AG09319 (cell line): Measurements from ENCODE around the gene EEFSEC.

Source experiments
- DNase-seq: peaks from one replicate; pipeline ENCODE4 v3.0.0-alpha.2; 2010; ENCODE audit warnings: low read depth; ENCODE audit errors: extremely low read depth
- TF ChIP-seq, protein P1 (sequence below): IDR thresholded peaks from 2 replicates; pipeline ENCODE4 v1.5.1; 2011; ENCODE audit warnings: low read depth, mild to moderate bottlenecking, inconsistent platforms, low read length, moderate library complexity

EEFSEC gene, protein sequence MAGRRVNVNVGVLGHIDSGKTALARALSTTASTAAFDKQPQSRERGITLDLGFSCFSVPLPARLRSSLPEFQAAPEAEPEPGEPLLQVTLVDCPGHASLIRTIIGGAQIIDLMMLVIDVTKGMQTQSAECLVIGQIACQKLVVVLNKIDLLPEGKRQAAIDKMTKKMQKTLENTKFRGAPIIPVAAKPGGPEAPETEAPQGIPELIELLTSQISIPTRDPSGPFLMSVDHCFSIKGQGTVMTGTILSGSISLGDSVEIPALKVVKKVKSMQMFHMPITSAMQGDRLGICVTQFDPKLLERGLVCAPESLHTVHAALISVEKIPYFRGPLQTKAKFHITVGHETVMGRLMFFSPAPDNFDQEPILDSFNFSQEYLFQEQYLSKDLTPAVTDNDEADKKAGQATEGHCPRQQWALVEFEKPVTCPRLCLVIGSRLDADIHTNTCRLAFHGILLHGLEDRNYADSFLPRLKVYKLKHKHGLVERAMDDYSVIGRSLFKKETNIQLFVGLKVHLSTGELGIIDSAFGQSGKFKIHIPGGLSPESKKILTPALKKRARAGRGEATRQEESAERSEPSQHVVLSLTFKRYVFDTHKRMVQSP

GRCh38 chr3:128153156-128154041, at the start of gene EEFSEC:
Gene EEFSEC (plus strand): TSS chr3:128153481. CDS start chr3:128153508, 27 bp downstream.
- TF ChIP-seq, protein P1, sequence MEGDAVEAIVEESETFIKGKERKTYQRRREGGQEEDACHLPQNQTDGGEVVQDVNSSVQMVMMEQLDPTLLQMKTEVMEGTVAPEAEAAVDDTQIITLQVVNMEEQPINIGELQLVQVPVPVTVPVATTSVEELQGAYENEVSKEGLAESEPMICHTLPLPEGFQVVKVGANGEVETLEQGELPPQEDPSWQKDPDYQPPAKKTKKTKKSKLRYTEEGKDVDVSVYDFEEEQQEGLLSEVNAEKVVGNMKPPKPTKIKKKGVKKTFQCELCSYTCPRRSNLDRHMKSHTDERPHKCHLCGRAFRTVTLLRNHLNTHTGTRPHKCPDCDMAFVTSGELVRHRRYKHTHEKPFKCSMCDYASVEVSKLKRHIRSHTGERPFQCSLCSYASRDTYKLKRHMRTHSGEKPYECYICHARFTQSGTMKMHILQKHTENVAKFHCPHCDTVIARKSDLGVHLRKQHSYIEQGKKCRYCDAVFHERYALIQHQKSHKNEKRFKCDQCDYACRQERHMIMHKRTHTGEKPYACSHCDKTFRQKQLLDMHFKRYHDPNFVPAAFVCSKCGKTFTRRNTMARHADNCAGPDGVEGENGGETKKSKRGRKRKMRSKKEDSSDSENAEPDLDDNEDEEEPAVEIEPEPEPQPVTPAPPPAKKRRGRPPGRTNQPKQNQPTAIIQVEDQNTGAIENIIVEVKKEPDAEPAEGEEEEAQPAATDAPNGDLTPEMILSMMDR, result no peak
- DNase-seq, result no peak

DNA sequence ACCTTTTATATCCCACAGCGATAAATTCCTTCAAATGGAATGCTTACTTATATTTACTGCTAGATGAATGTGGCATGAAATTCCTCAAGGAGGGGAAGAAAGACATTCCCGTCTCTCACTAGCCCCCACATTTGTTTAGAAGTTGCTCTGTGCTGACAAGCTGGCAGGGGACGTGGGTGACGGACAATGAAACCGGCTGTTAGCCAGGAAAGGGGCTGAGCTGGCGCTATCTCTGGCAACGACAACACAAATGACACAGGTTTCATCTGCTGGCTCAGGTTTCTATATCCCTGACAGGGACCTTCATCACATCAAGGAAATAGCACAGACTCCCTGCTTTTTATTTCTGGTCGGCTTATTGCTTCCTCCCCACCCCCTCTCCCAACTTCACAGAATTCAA, 45.4 kb upstream of the EEFSEC start:
- TF ChIP-seq, protein P1, result no peak
- DNase-seq, result no peak

DNA sequence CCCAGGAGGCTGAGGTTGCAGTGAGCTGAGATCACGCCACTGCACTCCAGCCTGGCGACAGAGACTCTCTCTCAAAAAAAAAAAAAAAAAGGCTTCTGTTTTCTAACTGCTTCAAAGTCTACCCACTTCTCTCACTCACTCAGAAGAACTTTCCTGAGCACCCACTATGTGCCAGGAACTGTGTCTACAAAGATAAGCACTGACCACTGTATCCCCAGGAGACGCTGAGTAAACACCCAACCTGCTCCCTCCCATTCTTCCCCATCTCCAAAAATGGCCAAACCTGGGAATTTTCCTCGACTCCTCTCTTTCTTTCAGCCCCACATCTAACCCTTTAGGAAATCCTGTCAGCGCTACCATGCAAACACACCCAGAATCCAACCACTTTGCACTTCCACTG, 42.1 kb upstream of the EEFSEC start:
- TF ChIP-seq, protein P1, result no peak
- DNase-seq, result no peak

- peak; percentile 30 for DNase-seq
- TF ChIP-seq, protein P1, result no peak
Observed at GRCh38 chr3:128112357-128112968, 40.8 kb upstream of the EEFSEC start.

GRCh38 chr3:128113817-128114794, 39.2 kb upstream of the EEFSEC start:
- TF ChIP-seq, protein P1, result no peak
- DNase-seq, result no peak

GRCh38 chr3:128122013-128122412, 31.3 kb upstream of the EEFSEC start:
- DNase-seq, result no peak
- TF ChIP-seq, protein P1, result no peak
